IPS-NIHi7 (cell line): ENCODE measurements around the gene SAMD4B.
"Not testable (repeated sequence)": the region's sequence is repeated elsewhere in the genome, so short reads cannot be mapped to it uniquely, and the experiment has no call there.

Source experiments
- DNase-seq: peaks from one replicate; pipeline ENCODE4 v3.0.0; 2012; ENCODE audit warnings: mixed read lengths; ENCODE audit errors: extremely low spot score

SAMD4B gene

GRCh38 chr19:39336483-39336882 lies 5.7 kb upstream of the SAMD4B start:
- no peak for DNase-seq

DNA sequence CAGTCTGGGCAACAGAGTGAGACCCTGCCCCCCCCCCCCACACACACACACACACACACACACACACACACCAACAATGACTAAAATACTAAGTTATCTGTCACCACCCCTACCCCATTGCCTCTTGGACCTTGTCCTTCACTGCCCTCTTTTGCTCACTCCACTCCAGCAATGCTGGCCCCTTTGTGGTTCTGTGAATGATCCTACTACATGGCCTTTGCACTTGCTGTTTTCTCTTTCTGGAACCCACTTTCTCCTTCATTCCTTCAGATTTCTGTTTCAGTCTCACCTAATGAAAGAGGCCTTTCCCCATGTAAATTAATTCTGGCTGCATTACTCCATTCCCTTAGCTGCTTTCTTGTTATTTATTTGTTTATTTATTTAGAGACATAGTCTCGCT lies 2.5 kb upstream of the SAMD4B start:
- no peak for DNase-seq

DNA sequence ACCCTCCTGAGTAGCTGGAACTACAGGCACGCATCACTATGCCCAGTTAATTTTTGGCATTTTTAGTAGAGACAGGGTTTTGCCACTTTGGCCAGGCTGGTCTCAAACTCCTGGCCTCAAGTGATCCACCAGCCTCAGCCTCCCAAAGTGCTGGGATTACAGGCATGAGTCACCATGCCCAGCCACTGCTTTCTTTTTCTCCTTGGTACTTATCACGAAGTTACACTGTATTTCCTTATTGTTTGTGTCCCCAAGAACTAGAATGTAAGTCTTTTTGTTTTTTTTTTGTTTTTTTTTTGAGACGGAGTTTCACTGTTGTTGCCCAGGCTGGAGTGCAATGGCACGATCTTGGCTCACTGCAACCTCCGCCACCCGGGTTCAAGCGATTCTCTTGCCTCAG lies 2.1 kb upstream of the SAMD4B start:
- DNase-seq: not testable (repeated sequence)

GRCh38 chr19:39341129-39341718 lies 997 bp upstream of the SAMD4B start:
- peak; percentile 37 for DNase-seq

- peak; percentile 33 for DNase-seq
These were observed 555 bp downstream of the SAMD4B start for GRCh38 chr19:39342647-39343305.

GRCh38 chr19:39345956-39346355 lies 3.7 kb downstream of the SAMD4B start:
- DNase-seq: no peak

DNA sequence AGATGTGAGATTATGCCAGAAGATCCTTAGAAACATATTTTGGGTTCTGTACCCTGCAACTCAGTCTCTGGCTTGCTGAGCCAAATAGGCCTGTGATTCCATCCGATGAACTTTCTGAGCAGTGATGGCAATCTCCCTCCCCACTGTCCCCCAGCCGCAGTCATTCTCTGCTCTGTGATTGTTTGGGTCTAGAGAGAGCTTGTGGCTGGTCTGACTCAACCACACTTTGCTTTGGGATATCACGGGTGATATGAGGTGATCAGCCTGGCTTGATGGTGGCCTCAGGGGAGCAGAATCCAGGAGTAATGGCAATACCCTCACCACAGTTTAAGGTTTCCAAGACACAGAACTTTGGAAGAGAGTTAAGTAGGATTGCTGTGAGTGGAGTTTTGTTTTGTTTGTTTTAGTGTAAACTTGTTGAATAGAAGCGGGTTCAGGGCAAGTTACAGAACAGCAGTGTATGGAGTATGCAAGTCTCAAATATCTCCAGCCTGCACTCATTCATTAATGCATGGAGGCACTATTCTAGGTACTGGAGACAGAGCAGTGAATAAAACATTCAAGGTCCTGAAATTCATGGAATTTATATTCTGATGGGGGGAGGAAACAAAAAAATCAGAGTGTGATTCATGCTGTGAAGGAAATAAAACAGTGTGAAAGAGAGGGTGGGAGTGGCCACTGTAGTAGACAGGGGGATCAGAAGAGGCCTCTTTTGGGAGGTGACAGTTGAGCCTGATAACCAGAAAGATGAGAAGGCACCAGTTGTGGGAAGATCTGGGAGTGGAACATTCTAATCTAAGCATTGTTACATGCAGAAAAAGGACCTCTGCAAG lies 5.3 kb downstream of the SAMD4B start:
- DNase-seq: no peak

- no peak for DNase-seq
These were observed 7.1 kb downstream of the SAMD4B start for GRCh38 chr19:39349326-39349725.

- DNase-seq: no peak
These were observed 7.9 kb downstream of the SAMD4B start for GRCh38 chr19:39350156-39350555.

DNA sequence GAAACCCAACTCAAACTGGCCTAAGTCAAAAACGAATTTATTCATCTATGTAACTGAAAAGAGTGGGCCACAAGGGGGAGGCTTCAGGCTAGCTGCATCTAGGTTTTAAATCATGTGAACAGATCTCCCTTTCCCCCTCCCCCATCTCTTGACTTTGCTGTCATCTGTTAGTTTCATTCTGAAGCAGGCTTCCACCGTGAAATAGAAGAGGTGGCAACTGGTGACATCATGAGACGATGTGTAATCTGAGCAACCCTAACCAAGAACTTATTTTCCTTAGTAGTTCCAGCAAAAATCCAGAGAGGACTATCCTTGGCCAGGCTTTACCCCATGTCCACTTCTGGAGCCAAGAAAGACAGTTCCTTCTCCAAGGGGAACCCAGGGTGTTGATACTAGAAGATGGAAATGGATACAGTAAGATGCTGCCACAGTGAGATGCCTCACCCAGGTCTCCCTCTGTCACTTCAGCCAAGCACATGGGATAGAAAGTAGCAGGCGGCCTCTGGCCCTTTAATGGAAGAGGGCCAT lies 9.4 kb downstream of the SAMD4B start:
- no peak for DNase-seq

- no peak for DNase-seq
These were observed 10.4 kb downstream of the SAMD4B start for GRCh38 chr19:39352381-39353255.

DNA sequence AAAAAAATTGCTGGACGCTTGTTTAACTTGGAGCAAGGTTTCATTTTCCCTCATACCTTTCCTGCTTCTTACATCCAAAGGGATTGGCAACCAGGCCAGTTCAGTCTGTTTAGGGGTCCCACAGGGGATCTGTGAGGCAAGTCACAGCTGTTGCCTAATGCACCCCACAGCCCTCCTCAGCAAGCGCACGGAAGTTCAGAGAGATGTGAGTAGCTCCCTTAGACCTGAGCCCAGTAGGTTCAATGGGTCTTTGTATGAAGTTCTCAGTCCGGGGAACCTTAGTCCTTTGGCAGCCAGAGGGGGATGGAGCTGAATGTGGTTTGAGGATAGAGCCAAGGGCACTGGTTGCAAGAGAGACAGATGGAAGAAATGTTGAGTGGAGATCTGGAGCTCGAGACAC lies 13.0 kb downstream of the SAMD4B start:
- DNase-seq: no peak

- no peak for DNase-seq
These were observed 13.9 kb downstream of the SAMD4B start for GRCh38 chr19:39356073-39356472.

DNA sequence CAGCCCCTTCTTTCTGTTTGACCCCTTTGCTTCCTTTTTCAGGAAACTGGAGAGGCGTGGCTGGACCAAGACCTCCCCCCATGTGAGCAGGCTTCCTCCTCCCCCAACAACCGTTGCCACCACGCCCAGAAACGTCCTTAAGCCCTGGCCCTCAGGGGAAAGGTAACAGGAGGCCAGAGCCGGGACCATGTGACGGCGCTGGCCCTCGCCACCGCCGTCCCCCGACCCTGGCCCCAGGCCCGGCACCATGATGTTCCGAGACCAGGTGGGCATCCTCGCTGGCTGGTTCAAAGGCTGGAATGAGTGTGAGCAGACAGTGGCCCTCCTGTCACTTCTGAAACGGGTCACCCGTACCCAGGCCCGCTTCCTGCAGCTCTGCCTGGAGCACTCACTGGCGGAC lies 14.4 kb downstream of the SAMD4B start:
- no peak for DNase-seq

GRCh38 chr19:39359026-39359425 lies 16.8 kb downstream of the SAMD4B start:
- no peak for DNase-seq

DNA sequence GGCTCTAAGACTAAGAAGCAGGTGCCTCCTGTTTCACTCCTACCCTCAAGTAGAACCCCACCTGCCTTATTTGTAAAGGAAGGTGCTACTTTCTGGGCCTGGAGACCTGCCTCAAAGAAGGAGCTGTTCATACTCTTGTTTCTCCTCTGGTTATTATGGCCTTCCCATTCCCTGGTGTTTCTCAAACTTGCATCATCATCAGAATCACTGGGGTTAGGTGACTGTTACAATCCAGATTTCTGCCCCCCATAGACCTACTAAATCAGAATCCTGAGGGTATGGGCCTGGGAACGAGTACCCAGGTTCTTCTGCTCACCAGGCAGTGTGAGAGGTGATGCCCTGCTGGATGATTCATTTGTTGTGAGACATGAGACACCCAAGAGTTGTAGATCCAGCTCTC lies 18.4 kb downstream of the SAMD4B start:
- DNase-seq: no peak

GRCh38 chr19:39362682-39363657 lies 20.7 kb downstream of the SAMD4B start:
- DNase-seq: no peak

DNA sequence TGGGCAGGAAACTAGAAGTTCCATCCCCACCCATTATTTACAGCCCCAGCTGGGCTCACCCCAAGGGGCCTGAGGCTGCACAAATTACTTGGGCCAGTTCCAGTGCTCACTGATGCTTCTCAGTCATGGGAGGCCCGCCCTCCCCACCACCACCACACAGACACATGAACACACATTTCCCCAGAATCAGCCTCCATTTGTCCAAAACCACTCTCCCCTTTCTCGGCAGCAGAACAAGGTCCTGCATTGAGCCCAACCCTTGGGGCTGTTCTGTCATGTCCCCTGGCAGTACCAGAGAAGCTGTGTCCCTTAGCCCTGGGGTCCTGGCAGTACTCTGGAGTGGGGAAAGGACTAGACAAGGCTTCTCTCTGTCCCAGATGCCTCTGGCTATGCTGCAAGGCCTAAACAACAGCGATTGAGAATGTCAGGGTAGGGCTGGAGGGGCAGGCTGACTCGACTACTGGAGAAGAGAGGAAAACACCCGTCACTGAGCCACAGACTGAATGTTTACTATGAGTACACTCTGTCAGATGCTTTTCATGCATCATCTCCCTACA lies 21.8 kb downstream of the SAMD4B start:
- DNase-seq: no peak

- no peak for DNase-seq
These were observed 23.3 kb downstream of the SAMD4B start for GRCh38 chr19:39365531-39365930.

DNA sequence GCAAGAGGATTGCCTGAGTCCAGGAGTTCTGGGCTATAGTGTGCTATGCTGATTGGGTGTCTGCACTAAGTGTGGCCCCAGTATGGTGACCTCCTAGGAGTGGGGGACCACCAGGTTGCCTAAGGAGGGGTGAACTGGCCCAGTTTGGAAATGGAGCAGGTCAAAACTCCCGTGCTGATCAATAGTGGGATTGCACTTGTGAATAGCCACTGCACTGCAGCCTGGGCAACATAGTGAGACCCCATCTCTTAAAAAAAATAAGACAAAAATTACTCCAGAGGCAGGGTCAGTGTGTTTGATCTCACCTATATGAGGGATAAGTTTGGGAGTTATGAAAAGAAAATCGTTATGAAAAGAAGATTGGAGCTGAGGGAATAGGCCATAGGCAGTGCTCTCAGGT lies 27.0 kb downstream of the SAMD4B start:
- no peak for DNase-seq
